SK-N-SH (cell line): ENCODE results near the gene LCORL. TPM values are rescaled to one million over a fixed set of nuclear protein-coding genes. Genes with fewer than 3 reads are reported as not detected.
A peak's percentile ranks its signal among the peaks of the same experiment; 100 is the strongest.

Source experiments
- CTCF ChIA-PET: fragments of 300-600, 350-600 bp; formaldehyde crosslinking; extraction: SDS; loops from one replicate; lab custom pipeline; 2021; lab: Yijun Ruan, JAX
- POLR2A ChIA-PET: fragments of 350-600 bp; sonication (Branson Sonifier 250); formaldehyde crosslinking; extraction: SDS; loops from one replicate; lab custom pipeline; 2020; ENCODE audit warnings: antibody characterized with exemption, inconsistent platforms; lab: Yijun Ruan, JAX
- DNase-seq: peaks from one replicate; pipeline ENCODE4 v3.0.0; 2012
- H2AFZ ChIP-seq: fragments of 200-600 bp; sonication (generic); 2 replicates; pipeline ENCODE4 v1.8.1; 2016; ENCODE audit warnings: antibody characterized with exemption, mild to moderate bottlenecking, low read depth
- H3F3A ChIP-seq: fragments of 200-600 bp; sonication (generic); replicated peaks from 2 replicates; pipeline ENCODE3; 2016; ENCODE audit warnings: antibody characterized with exemption, mild to moderate bottlenecking; ENCODE audit not compliant: insufficient read depth
- H3K27ac ChIP-seq, 2 experiments: fragments of 200-500 bp in 1 of 2; fragments of 200-600 bp in 1 of 2; sonication (Bioruptor generic) in 1 of 2; sonication (generic), shearing (Covaris generic) in 1 of 2; 2 replicates each; pipeline versions ENCODE4 v1.5.1 to v1.6.1; 2014 to 2016; ENCODE audit warnings: low read depth in 2 of 2, inconsistent platforms in 1 of 2, low read length in 1 of 2, mild to moderate bottlenecking in 1 of 2, mixed read lengths in 1 of 2
- H3K27me3 ChIP-seq: fragments of 200-600 bp; sonication (generic), shearing (Covaris generic); 2 replicates; pipeline ENCODE4 v1.6.1; 2016; ENCODE audit warnings: mixed run types; ENCODE audit not compliant: insufficient read depth
- H3K36me3 ChIP-seq, 2 experiments: fragments of 200-500 bp in 1 of 2; fragments of 200-600 bp in 1 of 2; sonication (Bioruptor generic) in 1 of 2; sonication (generic) in 1 of 2; replicated peaks in 1 of 2; 2 replicates each; pipeline versions ENCODE3 to v1.5.1; 2014 to 2016; ENCODE audit warnings: low read length in 1 of 2, mild to moderate bottlenecking in 1 of 2; ENCODE audit not compliant: insufficient read depth in 2 of 2, control insufficient read depth in 1 of 2
- H3K4me1 ChIP-seq, 2 experiments: fragments of 200-500 bp in 1 of 2; fragments of 200-600 bp in 1 of 2; sonication (Bioruptor generic) in 1 of 2; sonication (generic), shearing (Covaris generic) in 1 of 2; 2 replicates each; pipeline versions ENCODE4 v1.5.1 to v1.6.1; 2014 to 2016; ENCODE audit warnings: low read depth in 1 of 2, low read length in 1 of 2, mixed run types in 1 of 2; ENCODE audit not compliant: insufficient read depth in 2 of 2, control insufficient read depth in 1 of 2
- H3K4me2 ChIP-seq: fragments of 200-600 bp; sonication (generic), shearing (Covaris generic); 2 replicates; pipeline ENCODE4 v1.6.1; 2017; ENCODE audit warnings: mixed run types
- H3K4me3 ChIP-seq, 2 experiments: fragments of 200-500 bp in 1 of 2; fragments of 200-600 bp in 1 of 2; sonication (Bioruptor generic) in 1 of 2; sonication (generic), shearing (Covaris generic) in 1 of 2; 2 replicates each; pipeline versions ENCODE4 v1.5.1 to v1.8.1; 2014 to 2016; ENCODE audit warnings: low read depth in 2 of 2, inconsistent platforms in 1 of 2, low read length in 1 of 2, mild to moderate bottlenecking in 1 of 2, mixed read lengths in 1 of 2, moderate library complexity in 1 of 2
- H3K79me2 ChIP-seq: fragments of 200-600 bp; sonication (generic); 2 replicates; pipeline ENCODE4 v1.8.1; 2017; ENCODE audit warnings: mild to moderate bottlenecking; ENCODE audit not compliant: insufficient read depth
- H3K9ac ChIP-seq: fragments of 200-600 bp; sonication (generic); 2 replicates; pipeline ENCODE4 v1.6.1; 2017; ENCODE audit warnings: mixed run types
- H3K9me2 ChIP-seq: fragments of 200-600 bp; sonication (generic); 2 replicates; pipeline ENCODE4 v1.6.1; 2017; ENCODE audit warnings: mixed run types
- H3K9me3 ChIP-seq: fragments of 200-600 bp; sonication (generic); 2 replicates; pipeline ENCODE4 v1.6.1; 2017; ENCODE audit warnings: mixed run types, mild to moderate bottlenecking, moderate library complexity
- H4K20me1 ChIP-seq: fragments of 200-600 bp; sonication (generic); 2 replicates; pipeline ENCODE4 v1.6.1; 2017; ENCODE audit warnings: mild to moderate bottlenecking, mixed run types; ENCODE audit not compliant: insufficient read depth
- CHD2 ChIP-seq: fragments of 150-350 bp; IDR thresholded peaks from 2 replicates; pipeline ENCODE4 v1.6.1; 2018; ENCODE audit warnings: low read length; ENCODE audit not compliant: partially characterized antibody
- ELF1 ChIP-seq: IDR thresholded peaks from 2 replicates; pipeline ENCODE4 v1.4.0; 2012
- EP300 ChIP-seq, 2 experiments: IDR thresholded peaks; 2 replicates each; pipeline versions ENCODE4 v1.4.0 to v1.6.1; 2012; ENCODE audit warnings: borderline replicate concordance in 1 of 2, low read depth in 1 of 2, low read length in 1 of 2
- EZH2phosphoT487 ChIP-seq: fragments of 200-600 bp; sonication (generic); IDR thresholded peaks from 2 replicates; pipeline ENCODE4 v1.6.1; 2017; ENCODE audit warnings: low read depth, mixed run types, mild to moderate bottlenecking, antibody characterized with exemption, moderate library complexity, borderline replicate concordance
- FOXJ3 ChIP-seq: sonication (generic); formaldehyde crosslinking; IDR thresholded peaks from 2 replicates; pipeline ENCODE4 v1.5.1; 2020; ENCODE audit warnings: mild to moderate bottlenecking, missing genetic modification reagents
- FOXM1 ChIP-seq: IDR thresholded peaks from 2 replicates; pipeline ENCODE4 v1.4.0; 2012; ENCODE audit warnings: low read depth, mild to moderate bottlenecking
- GABPA ChIP-seq: IDR thresholded peaks from 2 replicates; pipeline ENCODE4 v1.4.0; 2012; ENCODE audit warnings: low read depth, mild to moderate bottlenecking
- GATA2 ChIP-seq: sonication (generic); formaldehyde crosslinking; IDR thresholded peaks from 2 replicates; pipeline ENCODE4 v1.5.0; 2020; ENCODE audit warnings: mild to moderate bottlenecking, missing genetic modification reagents
- JUND ChIP-seq: IDR thresholded peaks from 2 replicates; pipeline ENCODE4 v1.4.0; 2012
- MEF2A ChIP-seq: IDR thresholded peaks from 2 replicates; pipeline ENCODE4 v1.4.0; 2012; ENCODE audit warnings: low read depth, borderline replicate concordance
- NFIC ChIP-seq: IDR thresholded peaks from 2 replicates; pipeline ENCODE4 v1.4.0; 2012; ENCODE audit warnings: borderline replicate concordance
- NRF1 ChIP-seq: IDR thresholded peaks from 2 replicates; pipeline ENCODE4 v1.6.1; 2012; ENCODE audit warnings: low read depth, mild to moderate bottlenecking, low read length
- POLR2AphosphoS5 ChIP-seq: IDR thresholded peaks from 2 replicates; pipeline ENCODE4 v1.6.1; 2012; ENCODE audit warnings: low read depth, low read length
- RFX5 ChIP-seq: IDR thresholded peaks from 2 replicates; pipeline ENCODE4 v1.6.1; 2012; ENCODE audit warnings: mild to moderate bottlenecking, improper control_type of control experiment, low read length
- RXRA ChIP-seq: IDR thresholded peaks from 2 replicates; pipeline ENCODE4 v1.4.0; 2012; ENCODE audit warnings: low read depth, mild to moderate bottlenecking, borderline replicate concordance
- SIN3A ChIP-seq: IDR thresholded peaks from 2 replicates; pipeline ENCODE4 v1.6.1; 2012; ENCODE audit warnings: low read depth, mild to moderate bottlenecking, low read length, moderate library complexity, borderline replicate concordance
- TAF1 ChIP-seq: IDR thresholded peaks from 2 replicates; pipeline ENCODE4 v1.6.1; 2012; ENCODE audit warnings: low read depth, mild to moderate bottlenecking, low read length, moderate library complexity, borderline replicate concordance
- TCF12 ChIP-seq: IDR thresholded peaks from 2 replicates; pipeline ENCODE4 v1.4.0; 2012
- YY1 ChIP-seq: IDR thresholded peaks from 2 replicates; pipeline ENCODE4 v1.4.0; 2012; ENCODE audit warnings: low read depth, mild to moderate bottlenecking
- WGBS: methylation state at CpG from one replicate; pipeline ENCODE4 v1.1.6; 2017; ENCODE audit warnings: low lambda C conversion rate; 5-methylcytosine and 5-hydroxymethylcytosine counted together
- polyA plus RNA-seq, 3 experiments: library from polyadenylated mRNA; depleted of rRNA; stranded (reverse); fragments of >200 nt; gene quantifications; 2 replicates each; pipeline ENCODE4 v1.2.3, GENCODE V29; 2012
- TF ChIP-seq, protein P1 (sequence below): IDR thresholded peaks from 2 replicates; pipeline ENCODE4 v1.4.0; 2012; ENCODE audit warnings: low read depth, borderline replicate concordance
- TF ChIP-seq, protein P2 (sequence below): IDR thresholded peaks from 2 replicates; pipeline ENCODE4; 2012
- TF ChIP-seq, protein P3 (sequence below): fragments of 150-350 bp; IDR thresholded peaks from 2 replicates; pipeline ENCODE4 v1.6.1; 2016; ENCODE audit warnings: mild to moderate bottlenecking, low read depth, low read length

Gene LCORL
- polyA plus RNA-seq, 1 of the 3 experiments (the other 2 are of a cell fraction), result 1.9 TPM

DNA sequence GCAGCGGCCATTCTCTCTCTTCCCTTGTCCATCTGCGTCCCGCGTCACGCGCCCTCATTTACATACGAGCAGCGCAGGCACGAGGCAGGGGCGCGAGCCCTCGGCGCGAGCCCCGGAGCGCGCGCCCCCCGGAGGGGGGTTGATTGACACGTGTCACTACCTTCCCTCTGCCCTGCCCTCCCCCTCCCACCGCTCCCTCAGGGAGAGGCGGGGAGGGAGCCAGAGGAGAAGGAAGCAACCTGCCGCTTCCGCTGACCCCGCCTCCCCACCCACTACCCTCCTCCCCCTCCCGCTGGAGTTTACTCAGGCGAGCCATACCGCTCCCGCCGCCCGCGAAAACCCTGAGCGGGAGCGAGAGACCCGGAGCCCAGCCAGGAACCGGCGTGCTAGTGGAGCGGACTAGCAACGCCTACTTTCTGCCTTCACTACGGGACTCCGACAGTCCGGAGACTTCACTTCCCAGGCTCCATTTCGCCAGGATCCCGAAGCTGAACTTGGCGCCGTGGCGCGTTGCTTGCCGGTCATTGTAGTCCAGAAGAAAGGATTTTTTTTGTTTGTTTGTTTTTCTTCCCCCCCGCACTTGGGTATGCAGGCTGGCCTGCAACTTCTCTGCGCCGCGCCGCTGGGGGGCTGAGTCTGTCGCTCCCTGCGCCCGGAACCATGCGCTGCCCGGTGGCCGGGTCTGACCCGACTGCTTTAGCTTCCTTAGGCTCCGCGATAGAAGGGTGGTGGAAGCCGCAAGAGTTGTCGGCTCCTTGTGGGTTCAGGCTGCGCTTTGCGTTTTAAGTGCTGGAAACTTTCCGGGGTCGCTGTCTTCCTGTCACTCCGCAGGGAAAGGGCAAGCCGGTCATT lies at the start of gene LCORL (continued):
- TF ChIP-seq NRF1, result no peak
- TF ChIP-seq YY1, result peak; percentile 69; the same call in 1 of the 2 replicates
- no peak for TF ChIP-seq RXRA
- no peak for TF ChIP-seq JUND
- peak; percentile 82 for TF ChIP-seq CHD2
- 0 out of 2 replicates have a peak, but pooled peaks have one; percentile 21 for TF ChIP-seq POLR2AphosphoS5
- TF ChIP-seq NFIC, result 0 out of 2 replicates have a peak, but pooled peaks have one; percentile 10
- 0 out of 2 replicates have a peak, but pooled peaks have one; percentile 53 for TF ChIP-seq FOXM1
- TF ChIP-seq GATA2 (CRISPR knock-in tag), result no peak
- TF ChIP-seq, protein P1, sequence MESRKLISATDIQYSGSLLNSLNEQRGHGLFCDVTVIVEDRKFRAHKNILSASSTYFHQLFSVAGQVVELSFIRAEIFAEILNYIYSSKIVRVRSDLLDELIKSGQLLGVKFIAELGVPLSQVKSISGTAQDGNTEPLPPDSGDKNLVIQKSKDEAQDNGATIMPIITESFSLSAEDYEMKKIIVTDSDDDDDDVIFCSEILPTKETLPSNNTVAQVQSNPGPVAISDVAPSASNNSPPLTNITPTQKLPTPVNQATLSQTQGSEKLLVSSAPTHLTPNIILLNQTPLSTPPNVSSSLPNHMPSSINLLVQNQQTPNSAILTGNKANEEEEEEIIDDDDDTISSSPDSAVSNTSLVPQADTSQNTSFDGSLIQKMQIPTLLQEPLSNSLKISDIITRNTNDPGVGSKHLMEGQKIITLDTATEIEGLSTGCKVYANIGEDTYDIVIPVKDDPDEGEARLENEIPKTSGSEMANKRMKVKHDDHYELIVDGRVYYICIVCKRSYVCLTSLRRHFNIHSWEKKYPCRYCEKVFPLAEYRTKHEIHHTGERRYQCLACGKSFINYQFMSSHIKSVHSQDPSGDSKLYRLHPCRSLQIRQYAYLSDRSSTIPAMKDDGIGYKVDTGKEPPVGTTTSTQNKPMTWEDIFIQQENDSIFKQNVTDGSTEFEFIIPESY, result peak; percentile 36; the same call in 1 of the 2 replicates
- peak; percentile 69; the same call in 1 of the 2 replicates for TF ChIP-seq SIN3A
- peak; percentile 5; the same call in 1 of the 2 replicates for TF ChIP-seq TAF1
- TF ChIP-seq FOXJ3 (CRISPR knock-in tag), result no peak

DNA sequence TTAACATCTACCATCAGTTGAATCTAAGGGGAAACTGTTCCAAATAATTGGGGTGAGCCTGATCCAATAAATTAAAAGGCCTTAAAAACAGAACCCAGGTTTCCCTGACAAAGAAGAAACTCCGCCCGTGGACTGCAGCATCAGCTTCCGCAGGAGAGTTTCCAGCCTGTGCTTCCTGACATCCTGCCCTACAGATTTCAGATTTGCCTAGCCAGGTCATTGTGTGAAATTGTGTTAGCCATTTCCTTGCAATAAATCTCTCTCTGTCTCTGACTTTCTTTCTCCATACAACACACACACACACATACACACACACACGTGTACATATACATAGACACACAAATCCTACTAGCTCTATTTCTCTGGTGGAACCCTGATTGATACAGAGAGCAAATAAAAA lies 48.3 kb upstream of the LCORL start:
- Histone ChIP-seq H3K79me2 (no peaks in the 10 kb centered on the region), H3K27ac (no peak overlapping the region), H3K4me1 (no peaks in the 10 kb centered on the region), H3K4me3 (no peak overlapping the region), H4K20me1 (no peaks in the 10 kb centered on the region), H3K9me2 (no peaks in the 10 kb centered on the region), H3K27me3 (no peaks in the 10 kb centered on the region)
- no peak for DNase-seq
- CTCF ChIA-PET, result no interaction called here
- TF ChIP-seq RFX5 (no peak), CHD2 (no peak), ELF1 (no peak), EZH2phosphoT487 (no peak), MEF2A (no peak), GATA2 (CRISPR knock-in tag) (no peak), JUND (no peak), TCF12 (no peak), POLR2AphosphoS5 (no peak), FOXM1 (no peak), GABPA (no peak), SIN3A (no peak), EP300 (IDR thresholded peaks at IDR 0.05; ENCODE audit: borderline replicate concordance in 1 of 2, low read depth in 1 of 2, low read length in 1 of 2) (no peak)
- TF ChIP-seq, protein P2, sequence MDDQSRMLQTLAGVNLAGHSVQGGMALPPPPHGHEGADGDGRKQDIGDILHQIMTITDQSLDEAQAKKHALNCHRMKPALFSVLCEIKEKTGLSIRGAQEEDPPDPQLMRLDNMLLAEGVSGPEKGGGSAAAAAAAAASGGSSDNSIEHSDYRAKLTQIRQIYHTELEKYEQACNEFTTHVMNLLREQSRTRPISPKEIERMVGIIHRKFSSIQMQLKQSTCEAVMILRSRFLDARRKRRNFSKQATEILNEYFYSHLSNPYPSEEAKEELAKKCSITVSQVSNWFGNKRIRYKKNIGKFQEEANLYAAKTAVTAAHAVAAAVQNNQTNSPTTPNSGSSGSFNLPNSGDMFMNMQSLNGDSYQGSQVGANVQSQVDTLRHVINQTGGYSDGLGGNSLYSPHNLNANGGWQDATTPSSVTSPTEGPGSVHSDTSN, result no peak
- TF ChIP-seq, protein P3, sequence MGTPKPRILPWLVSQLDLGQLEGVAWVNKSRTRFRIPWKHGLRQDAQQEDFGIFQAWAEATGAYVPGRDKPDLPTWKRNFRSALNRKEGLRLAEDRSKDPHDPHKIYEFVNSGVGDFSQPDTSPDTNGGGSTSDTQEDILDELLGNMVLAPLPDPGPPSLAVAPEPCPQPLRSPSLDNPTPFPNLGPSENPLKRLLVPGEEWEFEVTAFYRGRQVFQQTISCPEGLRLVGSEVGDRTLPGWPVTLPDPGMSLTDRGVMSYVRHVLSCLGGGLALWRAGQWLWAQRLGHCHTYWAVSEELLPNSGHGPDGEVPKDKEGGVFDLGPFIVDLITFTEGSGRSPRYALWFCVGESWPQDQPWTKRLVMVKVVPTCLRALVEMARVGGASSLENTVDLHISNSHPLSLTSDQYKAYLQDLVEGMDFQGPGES, result no peak
- TF ChIP-seq, protein P1, result no peak
- TF ChIP-seq, all 33 proteins: peak for 0
- H3F3A ChIP-seq, result no peaks in the 10 kb centered on the region
- no peak overlapping the region for H3K4me2 ChIP-seq
- WGBS, result 41% methylated on average over 4 of the region's 4 CpGs
- no peaks in the 10 kb centered on the region for H3K9me3 ChIP-seq
- H3K9ac ChIP-seq, result no peak overlapping the region
- no peak overlapping the region for H2AFZ ChIP-seq
- POLR2A ChIA-PET, result no interaction called here
- H3K36me3 ChIP-seq, result no peaks in the 10 kb centered on the region
